D721Med (cell line): ENCODE data around the gene SLC38A3.

Experiments
- DNase-seq: peaks from one replicate; pipeline ENCODE4 v3.0.0; 2011; ENCODE audit warnings: low spot score; ENCODE audit not compliant: insufficient read length
- FAIRE-seq: peaks from 2 replicates; lab custom pipeline; 2011; peaks lifted over from hg19 to GRCh38; lab: Jason Lieb, UNC
- TF ChIP-seq, protein P1 (sequence below): IDR thresholded peaks from 2 replicates; pipeline ENCODE4 v1.5.1; 2012; ENCODE audit warnings: mild to moderate bottlenecking, control low read depth; ENCODE audit not compliant: insufficient read depth; ENCODE audit errors: missing control alignments

The SLC38A3 gene

DNA sequence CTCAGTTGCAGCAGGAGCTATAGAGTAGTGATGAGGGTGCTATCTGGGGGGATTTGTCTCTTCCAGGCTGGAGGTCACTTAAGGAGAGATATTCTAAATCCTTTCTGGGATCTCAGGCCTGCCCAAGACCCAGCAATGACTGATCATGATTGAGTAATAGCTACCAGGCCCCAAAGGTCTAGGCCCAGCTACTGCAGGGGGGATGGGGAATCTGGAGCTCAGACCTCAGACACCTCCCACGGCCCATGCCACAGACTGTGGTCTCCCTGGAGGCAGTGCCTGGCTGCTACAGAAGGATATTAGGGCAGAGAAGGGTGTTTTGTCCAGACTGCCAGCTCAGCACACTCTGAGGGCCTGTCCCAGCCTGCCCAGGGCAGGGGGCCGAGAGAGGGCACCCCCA lies 6.9 kb downstream of the SLC38A3 start:
- TF ChIP-seq, protein P1, sequence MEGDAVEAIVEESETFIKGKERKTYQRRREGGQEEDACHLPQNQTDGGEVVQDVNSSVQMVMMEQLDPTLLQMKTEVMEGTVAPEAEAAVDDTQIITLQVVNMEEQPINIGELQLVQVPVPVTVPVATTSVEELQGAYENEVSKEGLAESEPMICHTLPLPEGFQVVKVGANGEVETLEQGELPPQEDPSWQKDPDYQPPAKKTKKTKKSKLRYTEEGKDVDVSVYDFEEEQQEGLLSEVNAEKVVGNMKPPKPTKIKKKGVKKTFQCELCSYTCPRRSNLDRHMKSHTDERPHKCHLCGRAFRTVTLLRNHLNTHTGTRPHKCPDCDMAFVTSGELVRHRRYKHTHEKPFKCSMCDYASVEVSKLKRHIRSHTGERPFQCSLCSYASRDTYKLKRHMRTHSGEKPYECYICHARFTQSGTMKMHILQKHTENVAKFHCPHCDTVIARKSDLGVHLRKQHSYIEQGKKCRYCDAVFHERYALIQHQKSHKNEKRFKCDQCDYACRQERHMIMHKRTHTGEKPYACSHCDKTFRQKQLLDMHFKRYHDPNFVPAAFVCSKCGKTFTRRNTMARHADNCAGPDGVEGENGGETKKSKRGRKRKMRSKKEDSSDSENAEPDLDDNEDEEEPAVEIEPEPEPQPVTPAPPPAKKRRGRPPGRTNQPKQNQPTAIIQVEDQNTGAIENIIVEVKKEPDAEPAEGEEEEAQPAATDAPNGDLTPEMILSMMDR: no peak
- FAIRE-seq: no peak
- DNase-seq: no peak

DNA sequence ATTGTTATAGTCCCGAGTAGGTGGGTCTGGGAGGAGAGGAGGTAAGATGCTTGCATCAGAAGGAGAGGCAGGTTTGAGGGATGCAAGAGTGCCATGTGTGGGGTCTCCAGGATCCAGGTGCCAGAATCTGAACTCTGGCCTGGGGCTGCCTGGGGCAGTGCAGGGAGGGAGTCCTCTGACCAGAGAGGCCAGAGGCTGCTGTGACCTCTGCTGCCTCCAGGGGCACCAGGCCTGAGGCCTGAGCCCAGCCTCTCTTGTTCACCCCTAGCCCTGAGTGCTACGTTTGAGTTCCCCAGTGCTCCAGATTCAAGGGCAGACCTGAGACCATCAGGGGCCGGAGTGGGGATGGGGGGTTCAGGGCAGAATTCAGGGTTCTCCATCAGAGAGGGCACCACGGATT lies 7.4 kb downstream of the SLC38A3 start:
- no peak for DNase-seq
- TF ChIP-seq, protein P1: no peak

DNA sequence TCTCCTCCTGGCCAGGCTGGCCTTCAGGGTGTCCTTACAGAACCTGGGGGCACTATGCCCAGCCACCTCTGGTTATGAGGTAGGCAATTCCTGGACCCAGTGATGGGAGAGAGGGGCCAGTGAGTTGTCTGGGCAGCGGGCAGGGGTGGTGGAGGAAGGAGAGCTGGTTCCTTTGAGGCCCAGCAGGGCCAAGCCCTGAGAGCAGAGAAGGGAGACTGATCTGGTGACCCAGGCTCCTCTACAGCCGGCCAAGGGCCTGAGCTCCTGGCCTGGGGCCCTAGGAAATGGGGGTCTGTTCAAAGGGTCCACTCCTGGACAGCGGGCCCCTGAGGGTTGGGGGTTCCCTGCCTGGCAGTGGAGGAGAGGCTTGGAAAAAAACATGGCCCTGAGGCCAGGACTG lies 7.9 kb downstream of the SLC38A3 start:
- FAIRE-seq: no peak
- no peak for DNase-seq
- TF ChIP-seq, protein P1: no peak

More for the DNA sequence above, 7.4 kb downstream of the SLC38A3 start:
- no peak for FAIRE-seq

DNA sequence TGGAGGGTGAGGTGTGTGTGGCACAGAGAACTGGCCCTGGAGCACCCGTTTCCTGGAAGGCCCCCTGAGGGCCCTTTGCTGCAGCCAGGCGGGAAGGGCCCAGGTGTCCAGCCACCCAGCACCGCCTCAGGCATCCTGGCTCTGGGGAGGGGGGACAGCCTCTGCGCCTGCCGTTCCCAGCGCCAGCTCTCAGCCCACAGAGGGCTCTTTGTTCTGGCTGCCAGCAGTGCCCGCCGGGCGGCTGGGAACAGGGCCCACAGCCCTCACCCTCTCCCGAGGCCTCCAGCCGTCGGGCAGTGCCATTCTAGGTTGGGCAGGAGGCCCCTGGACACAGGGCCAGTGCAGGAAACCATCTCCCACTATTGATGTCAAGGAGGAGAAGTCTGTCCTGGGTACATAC lies 8.3 kb downstream of the SLC38A3 start:
- DNase-seq: no peak
- no peak for FAIRE-seq
- TF ChIP-seq, protein P1: no peak

DNA sequence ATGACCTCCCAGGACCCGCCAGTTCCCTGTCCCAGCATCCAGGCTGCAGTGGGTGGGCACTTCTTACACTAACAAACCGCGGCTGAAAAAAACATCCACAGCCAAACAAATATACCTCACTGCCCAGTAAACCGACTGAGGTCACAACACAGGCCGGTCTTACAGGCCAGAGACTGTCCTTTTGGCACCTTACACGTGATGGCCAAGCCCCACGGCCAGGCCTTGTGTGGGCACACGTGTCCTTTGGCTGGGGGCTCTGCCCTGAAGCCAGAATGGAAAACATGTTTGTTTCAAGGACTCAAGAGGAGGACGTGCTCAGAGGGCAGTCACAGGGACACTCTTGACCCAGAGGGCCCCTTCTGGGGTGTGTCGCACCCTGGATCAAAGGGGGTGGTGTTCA lies 9.8 kb downstream of the SLC38A3 start:
- no peak for DNase-seq
- TF ChIP-seq, protein P1: no peak
- no peak for FAIRE-seq

DNA sequence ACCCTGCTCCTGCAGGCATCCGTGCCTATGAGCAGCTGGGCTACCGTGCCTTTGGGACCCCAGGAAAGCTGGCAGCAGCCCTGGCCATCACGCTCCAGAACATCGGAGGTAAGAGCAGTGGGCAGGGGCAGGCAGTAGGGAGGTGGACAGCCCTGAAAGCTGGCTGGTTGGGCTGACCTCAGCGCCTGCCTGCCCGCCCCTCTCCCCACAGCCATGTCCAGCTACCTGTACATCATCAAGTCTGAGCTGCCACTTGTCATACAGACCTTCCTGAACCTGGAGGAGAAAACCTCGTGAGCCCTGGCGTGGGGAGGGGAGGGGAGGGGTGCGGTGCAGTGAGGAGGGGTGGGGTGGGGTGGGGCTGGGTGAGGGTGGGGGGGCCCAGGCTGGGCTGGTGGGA lies 10.5 kb downstream of the SLC38A3 start:
- no peak for DNase-seq
- FAIRE-seq: no peak
- TF ChIP-seq, protein P1: no peak

DNA sequence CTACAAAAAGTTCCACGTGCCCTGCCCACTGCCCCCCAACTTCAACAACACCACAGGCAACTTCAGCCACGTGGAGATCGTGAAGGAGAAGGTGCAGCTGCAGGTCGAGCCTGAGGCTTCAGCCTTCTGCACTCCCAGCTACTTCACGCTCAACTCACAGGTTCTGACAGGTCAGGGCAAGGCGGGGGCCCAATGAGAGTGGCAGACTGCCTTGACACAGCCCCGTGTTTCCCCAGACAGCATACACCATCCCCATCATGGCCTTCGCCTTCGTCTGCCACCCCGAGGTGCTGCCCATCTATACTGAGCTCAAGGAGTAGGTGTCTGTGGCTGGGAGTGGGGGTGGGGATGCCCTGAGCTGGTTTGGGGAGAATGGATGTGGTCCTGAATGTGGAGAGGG lies 12.6 kb downstream of the SLC38A3 start:
- no peak for FAIRE-seq
- no peak for DNase-seq
- TF ChIP-seq, protein P1: no peak
